Measurements from ENCODE around the gene TM4SF1.
"Not testable (repeated sequence)": the region's sequence is repeated elsewhere in the genome, so short reads cannot be mapped to it uniquely, and the experiment has no call there.

The TM4SF1 gene

GRCh38 chr3:149393345-149394160 is 16.1 kb upstream of the TM4SF1 start:
- DNase-seq = peak; percentile 54

- no peak for DNase-seq
These were observed 14.5 kb upstream of the TM4SF1 start for GRCh38 chr3:149391960-149392359.

GRCh38 chr3:149390772-149391212 is 13.3 kb upstream of the TM4SF1 start:
- DNase-seq = no peak

- no peak for DNase-seq
These were observed 12.8 kb upstream of the TM4SF1 start for GRCh38 chr3:149390294-149390693.

- DNase-seq = no peak
These were observed 11.3 kb upstream of the TM4SF1 start for GRCh38 chr3:149388531-149389417.

GRCh38 chr3:149388001-149388440 is 10.6 kb upstream of the TM4SF1 start:
- no peak for DNase-seq

GRCh38 chr3:149386299-149386606 is 8.8 kb upstream of the TM4SF1 start:
- no peak for DNase-seq

GRCh38 chr3:149385617-149386298 is 8.3 kb upstream of the TM4SF1 start:
- no peak for DNase-seq

GRCh38 chr3:149384911-149385321 is 7.5 kb upstream of the TM4SF1 start:
- no peak for DNase-seq

- no peak for DNase-seq
These were observed 6.7 kb upstream of the TM4SF1 start for GRCh38 chr3:149384167-149384566.

- no peak for DNase-seq
These were observed 6.3 kb upstream of the TM4SF1 start for GRCh38 chr3:149383703-149384102.

- no peak for DNase-seq
These were observed 5.1 kb upstream of the TM4SF1 start for GRCh38 chr3:149382518-149382917.

- DNase-seq = no peak
These were observed 4.6 kb upstream of the TM4SF1 start for GRCh38 chr3:149382101-149382467.

GRCh38 chr3:149381173-149382100 is 4.0 kb upstream of the TM4SF1 start:
- DNase-seq = no peak

GRCh38 chr3:149380220-149380619 is 2.8 kb upstream of the TM4SF1 start:
- not testable (repeated sequence) for DNase-seq

- no peak for DNase-seq
These were observed 1.2 kb upstream of the TM4SF1 start for GRCh38 chr3:149378478-149379309.

- no peak for DNase-seq
These were observed 586 bp downstream of the TM4SF1 start for GRCh38 chr3:149376718-149377407.

GRCh38 chr3:149375501-149376196 is 1.8 kb downstream of the TM4SF1 start:
- DNase-seq = no peak

GRCh38 chr3:149374793-149375500 is 2.5 kb downstream of the TM4SF1 start:
- DNase-seq = no peak

All from NCI-H1694 (cell line).